GM19328 (cell line): ENCODE measurements around the gene KRTAP5-8.
"Not testable (repeated sequence)": the region's sequence is repeated elsewhere in the genome, so short reads cannot be mapped to it uniquely, and the experiment has no call there.

Source experiments
- ATAC-seq: cut with Tn5 transposase; IDR thresholded peaks from one replicate; pipeline ENCODE4 v1.9.1; 2021; ENCODE audit warnings: mild to moderate bottlenecking, moderate library complexity; ENCODE audit not compliant: unreplicated experiment

KRTAP5-8 gene

GRCh38 chr11:71542879-71543777, 5.3 kb downstream of the KRTAP5-8 start:
- ATAC-seq: no peak

- no peak for ATAC-seq
Observed at GRCh38 chr11:71543866-71544265, 6.0 kb downstream of the KRTAP5-8 start.

- no peak for ATAC-seq
Observed at GRCh38 chr11:71544525-71545214, 6.8 kb downstream of the KRTAP5-8 start.

- ATAC-seq: no peak
Observed at GRCh38 chr11:71545405-71545966, 7.7 kb downstream of the KRTAP5-8 start.

- ATAC-seq: no peak
Observed at GRCh38 chr11:71548120-71548519, 10.3 kb downstream of the KRTAP5-8 start, which contains the start of gene KRTAP5-9. KRTAP5-9 (plus strand) TSS chr11:71548420; CDS start chr11:71548658, 238 bp downstream.

GRCh38 chr11:71548716-71549151, 10.9 kb downstream of the KRTAP5-8 start:
- ATAC-seq: no peak

GRCh38 chr11:71551711-71552110, 13.9 kb downstream of the KRTAP5-8 start:
- no peak for ATAC-seq

- ATAC-seq: no peak
Observed at GRCh38 chr11:71554996-71555395, 17.2 kb downstream of the KRTAP5-8 start.

- ATAC-seq: no peak
Observed at GRCh38 chr11:71555508-71555907, 17.7 kb downstream of the KRTAP5-8 start.

- ATAC-seq: no peak
Observed at GRCh38 chr11:71556018-71556417, 18.2 kb downstream of the KRTAP5-8 start.

GRCh38 chr11:71557257-71557656, 19.4 kb downstream of the KRTAP5-8 start:
- no peak for ATAC-seq

GRCh38 chr11:71558996-71559395, 21.2 kb downstream of the KRTAP5-8 start:
- ATAC-seq: no peak

- no peak for ATAC-seq
Observed at GRCh38 chr11:71562120-71562519, 24.3 kb downstream of the KRTAP5-8 start.

- no peak for ATAC-seq
Observed at GRCh38 chr11:71563406-71563805, 25.6 kb downstream of the KRTAP5-8 start.

GRCh38 chr11:71564430-71564829, 26.6 kb downstream of the KRTAP5-8 start:
- no peak for ATAC-seq

GRCh38 chr11:71565263-71565662, 27.4 kb downstream of the KRTAP5-8 start, which contains the start of gene KRTAP5-10:
KRTAP5-10 (plus strand) TSS chr11:71565563; CDS start chr11:71565588, 25 bp downstream.
- no peak for ATAC-seq

GRCh38 chr11:71566081-71566620, 28.3 kb downstream of the KRTAP5-8 start:
- ATAC-seq: no peak

- not testable (repeated sequence) for ATAC-seq
Observed at GRCh38 chr11:71566626-71567599, 29.1 kb downstream of the KRTAP5-8 start.

- not testable (repeated sequence) for ATAC-seq
Observed at GRCh38 chr11:71567633-71568032, 29.8 kb downstream of the KRTAP5-8 start.
